Right forelimb (tissue), 1 donor: Measurements from ENCODE around the gene LMO4.
A peak's percentile ranks its signal among the peaks of the same experiment; 100 is the strongest.

Experiments
- DNase-seq: peaks from one replicate; pipeline ENCODE4 v3.0.0-alpha.2; 2018

LMO4 gene

DNA sequence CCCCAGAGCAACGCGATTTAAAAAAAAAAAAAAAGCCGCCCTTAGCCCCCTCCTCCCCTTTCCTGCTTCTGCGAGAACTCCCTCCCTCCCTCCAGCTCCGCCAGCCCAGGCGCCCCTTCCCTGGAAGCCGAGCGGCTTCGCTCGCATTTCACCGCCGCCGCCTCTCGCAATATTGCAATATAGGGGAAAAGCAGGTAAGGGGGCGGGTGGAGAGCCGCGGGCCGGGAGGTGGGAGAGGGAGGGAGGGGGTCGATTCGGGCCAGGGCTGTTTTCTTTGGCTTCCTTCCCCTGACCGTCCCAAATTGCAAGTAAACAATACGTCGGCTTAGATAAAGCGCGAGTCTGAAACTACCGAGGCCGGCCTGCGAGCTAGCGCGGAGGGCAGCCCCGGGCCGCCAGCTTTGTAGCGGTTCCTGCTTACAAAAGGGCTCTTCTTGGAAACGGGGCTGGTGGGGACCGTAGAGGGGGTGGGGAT is 408 bp downstream of the LMO4 start:
- DNase-seq, result peak; percentile 79

- no peak for DNase-seq
These were observed 911 bp downstream of the LMO4 start for GRCh38 chr1:87329526-87330056.

- no peak for DNase-seq
These were observed 1.6 kb downstream of the LMO4 start for GRCh38 chr1:87330057-87330884.

DNA sequence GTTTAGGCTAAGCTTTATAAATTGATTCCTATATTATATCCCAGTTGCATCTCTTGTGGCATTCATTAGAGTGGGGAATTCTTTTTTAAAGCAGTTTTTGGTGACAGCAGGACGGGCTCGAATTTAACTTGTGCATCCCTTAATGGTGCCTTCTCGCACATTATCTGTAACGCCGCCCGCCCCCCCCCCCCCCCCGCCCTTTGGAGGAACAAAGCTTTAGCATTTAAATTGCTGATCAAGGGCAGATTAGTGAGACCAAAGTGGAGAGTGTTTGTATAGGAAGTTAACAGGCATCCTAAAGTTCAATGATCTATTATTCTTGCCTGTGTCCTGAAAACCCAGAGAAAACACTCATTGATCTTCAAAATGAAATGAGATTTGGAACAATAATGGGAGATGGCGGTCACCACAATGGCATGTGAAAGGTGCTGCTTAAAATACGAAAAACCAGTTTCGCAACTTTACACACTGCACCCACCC is 2.2 kb downstream of the LMO4 start:
- DNase-seq, result no peak

DNA sequence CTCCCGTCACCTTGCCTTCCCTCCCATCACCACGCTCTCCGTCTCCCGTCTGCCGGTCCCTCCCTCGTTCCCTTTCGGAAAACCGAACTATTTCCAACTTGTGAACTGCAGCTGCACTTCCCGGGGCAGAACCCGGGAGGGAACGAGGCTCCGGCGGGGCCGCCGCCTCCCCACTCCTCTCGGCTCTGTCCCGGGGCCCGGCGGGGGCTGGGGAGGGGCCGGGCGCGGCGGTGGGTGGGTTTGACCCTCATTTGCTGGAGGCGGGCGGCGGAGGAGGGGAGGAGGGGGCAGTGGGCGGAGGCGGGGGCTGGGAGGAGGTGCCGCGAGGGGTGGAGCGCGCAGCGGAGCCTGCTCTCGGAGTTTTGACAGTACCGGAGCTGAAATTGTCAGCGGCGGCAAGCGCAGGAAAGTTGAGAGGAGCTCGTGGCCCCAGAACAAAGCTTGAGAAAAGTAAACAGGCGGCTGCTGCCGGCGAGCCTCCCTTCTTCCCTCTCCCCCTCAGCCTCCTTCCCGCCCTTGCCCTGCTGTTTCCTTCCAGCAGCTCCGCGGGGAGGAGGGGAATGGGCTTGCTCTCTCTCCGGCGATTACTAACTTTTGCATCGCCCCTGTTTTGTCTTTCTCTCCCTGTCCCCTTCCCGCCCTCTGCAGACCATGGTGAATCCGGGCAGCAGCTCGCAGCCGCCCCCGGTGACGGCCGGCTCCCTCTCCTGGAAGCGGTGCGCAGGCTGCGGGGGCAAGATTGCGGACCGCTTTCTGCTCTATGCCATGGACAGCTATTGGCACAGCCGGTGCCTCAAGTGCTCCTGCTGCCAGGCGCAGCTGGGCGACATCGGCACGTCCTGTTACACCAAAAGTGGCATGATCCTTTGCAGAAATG is 2.9 kb downstream of the LMO4 start:
- DNase-seq, result peak; percentile 92

DNA sequence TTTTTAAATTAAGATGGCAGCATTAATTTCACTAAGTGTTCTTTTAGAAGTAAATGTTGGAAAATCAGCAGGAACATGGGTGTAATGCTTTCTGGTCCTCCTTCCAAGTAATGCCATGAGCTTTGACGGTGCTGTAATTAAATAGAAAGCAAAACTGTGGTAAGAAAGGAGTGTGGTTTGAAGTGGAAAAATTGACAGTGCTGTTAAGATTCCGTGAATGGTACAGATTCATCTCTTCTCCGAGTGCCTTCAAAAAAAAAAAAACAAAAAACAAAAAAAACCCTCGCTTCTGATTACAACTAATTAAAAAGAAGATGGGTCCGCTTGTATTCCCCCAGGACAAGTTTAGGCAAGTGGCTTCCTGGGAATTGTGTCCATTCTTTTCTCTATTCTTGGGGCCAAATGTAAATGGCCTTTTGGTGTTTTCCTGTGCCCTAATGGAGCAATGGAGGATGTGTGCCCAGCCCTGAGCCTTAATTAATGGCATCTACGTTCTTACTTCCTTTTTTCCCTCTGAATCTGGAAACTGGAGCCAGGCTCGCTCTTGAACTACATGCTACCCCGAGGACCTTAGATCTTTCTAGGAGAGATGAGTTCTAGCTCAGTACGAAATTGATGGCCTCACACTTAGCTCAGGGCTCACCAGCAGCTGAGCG is 5.1 kb downstream of the LMO4 start:
- DNase-seq, result no peak

DNA sequence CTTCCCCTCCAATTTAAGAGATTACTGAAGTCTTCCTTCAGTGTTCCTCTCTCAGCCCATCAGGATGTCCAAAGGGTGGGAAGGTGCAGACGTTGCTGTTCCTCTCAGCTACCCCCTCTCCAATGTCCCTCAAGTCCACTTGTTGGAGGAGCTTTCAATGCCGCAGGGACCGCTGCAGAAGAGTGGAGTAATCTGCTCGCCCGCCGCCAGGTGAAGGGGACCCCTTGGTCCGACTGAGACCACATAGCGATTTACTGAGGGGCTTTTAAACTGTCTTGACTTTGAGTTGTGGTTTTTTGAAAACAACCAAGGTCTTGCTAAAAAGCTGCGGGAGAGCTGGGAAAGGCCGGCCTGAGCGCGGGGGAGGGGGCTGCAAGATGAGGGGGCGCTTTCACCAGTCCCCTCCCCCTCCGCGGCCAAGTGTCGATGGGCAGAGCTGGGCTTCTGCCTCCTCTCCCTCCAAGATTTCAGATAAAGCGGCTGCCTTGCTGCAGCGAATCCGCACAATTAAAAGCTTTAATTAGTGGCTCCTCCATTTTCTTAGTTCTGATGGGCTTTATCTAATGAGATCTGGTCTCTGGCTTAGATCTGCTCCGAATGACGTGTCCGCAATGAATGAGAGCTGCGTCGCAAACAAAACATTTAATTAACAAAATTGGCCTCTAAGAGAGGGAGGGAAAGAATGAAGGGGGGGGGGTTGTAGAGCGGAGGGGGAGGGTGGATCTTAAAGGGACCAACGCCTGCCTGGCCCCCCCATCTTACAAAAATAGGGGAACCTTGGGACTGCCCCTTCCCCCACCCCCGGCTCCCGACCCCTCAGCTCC is 5.9 kb downstream of the LMO4 start:
- peak; percentile 59 for DNase-seq

DNA sequence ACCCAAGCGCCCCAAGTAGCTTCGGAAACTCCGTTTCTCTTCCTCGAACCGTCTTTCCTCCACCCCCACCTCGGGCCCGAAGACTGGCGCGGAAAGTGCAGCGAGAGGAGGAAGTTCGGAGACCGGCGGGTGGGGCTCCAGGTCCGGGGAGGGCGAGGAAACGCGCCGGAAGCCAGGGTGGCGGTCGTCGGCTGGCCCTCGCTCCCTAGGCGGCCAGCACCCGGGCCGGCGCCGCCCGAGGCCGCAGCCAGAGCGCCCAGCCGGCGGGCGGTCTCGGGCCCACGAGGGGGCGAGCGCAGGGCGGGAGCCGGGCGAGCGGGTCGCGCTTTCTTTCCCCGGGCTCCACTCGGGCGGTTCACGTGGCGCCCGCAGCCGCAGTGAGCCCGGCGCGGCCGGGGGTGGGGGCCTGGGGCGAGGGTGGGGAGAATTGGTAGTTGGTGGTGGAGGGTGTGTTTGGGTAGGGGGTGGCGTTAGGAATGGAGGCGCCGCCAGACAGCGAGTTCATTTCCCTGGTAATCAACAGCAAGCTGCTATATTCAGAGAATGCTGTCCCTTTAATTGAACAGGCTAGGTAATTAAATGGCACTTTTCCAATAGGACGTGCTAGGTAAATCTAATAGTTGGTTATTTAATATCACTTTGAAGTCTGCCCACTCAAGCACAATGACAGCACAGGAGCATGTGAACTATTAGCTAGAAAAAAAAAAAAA is 6.7 kb downstream of the LMO4 start:
- peak; percentile 80 for DNase-seq

DNA sequence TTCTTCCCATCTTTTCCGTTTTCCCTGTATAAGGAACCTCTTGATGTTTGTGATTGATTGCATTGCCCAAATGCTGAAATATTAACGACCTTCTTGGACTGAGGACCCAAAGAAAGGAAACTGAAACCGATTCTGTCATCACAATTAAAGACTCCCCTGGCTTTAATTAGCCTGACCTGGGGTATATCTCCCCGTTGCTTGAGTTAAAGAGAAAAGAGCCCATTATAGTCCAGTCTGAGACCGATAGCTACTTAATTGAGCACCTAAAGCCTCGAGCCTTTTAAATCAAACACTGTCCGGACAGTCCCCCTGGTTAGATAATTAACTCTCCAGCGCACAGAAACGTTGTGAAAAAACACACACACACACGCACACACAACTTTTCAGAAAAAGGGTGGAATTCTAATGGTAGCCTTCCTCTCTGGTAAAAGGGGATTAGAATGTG is 8.0 kb downstream of the LMO4 start:
- no peak for DNase-seq

GRCh38 chr1:87337606-87338005 is 8.9 kb downstream of the LMO4 start:
- no peak for DNase-seq

DNA sequence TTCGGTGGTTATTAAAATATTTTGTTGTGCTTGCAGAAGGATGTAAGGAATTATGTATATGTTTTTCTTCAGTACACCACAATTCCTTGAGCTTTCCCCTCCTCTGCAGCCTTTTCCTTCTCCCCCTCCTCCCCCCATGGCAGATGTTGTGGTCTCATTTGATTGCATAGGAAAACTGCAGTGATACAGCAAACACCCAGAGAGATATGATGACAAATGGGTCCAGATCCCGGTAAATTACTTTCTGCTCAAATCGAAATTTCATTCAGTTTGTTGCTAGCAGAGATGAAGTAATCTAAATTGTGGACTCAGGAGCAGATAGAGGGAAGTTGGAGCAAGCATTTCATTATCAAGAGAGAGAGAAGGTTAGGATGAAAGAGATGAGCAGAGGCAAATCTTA is 9.9 kb downstream of the LMO4 start:
- no peak for DNase-seq

DNA sequence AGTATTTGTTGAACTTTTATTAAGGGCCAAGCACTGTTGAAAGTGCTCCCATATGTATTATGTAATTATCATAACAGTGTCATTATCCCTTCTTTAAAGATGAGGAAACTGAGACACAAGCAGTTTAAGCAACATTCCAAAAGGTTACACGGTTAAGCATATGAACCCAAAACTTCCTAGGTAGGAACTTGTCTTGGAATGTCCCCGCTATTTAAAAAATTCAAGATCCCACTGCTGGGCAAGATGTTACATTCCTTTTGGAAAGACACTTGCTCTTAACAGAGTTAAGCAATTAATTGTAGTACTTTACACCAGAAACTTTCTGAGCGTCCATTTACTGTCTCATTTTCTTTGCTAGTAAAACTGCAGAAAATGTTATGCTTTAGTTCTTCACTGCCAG is 15.6 kb downstream of the LMO4 start:
- no peak for DNase-seq

DNA sequence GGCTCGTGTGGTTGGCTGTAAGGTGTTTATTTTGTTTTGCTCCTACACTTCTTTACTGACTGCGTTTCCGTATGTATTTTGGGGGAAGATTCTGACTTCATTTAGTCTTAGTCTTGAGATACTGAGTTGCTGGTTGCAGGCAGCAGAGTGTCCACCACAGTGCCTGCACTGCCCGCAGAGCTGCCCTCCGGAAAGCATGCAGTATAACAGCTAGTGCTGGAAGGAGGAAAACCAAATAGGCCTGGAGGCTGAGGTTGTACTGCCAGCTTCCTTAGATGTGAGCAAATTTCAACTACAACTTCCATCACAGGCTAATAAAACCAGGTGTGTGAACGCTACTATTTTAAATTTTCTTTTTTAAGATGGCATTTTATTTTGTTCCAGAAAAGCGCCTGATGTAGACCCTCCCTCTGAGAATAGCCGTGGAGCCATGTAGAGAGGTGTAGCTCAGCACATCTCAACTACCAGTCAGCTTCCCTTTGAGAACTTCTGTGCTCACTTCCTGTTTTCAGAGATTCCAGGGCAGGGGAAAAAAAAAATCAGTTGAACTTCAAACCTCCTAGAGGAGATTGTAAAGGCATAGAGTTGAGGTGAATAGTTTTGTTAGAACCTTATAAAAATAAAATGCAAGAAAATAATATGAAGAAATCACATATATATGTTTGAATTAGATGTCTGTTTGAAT is 17.6 kb downstream of the LMO4 start:
- DNase-seq, result no peak

DNA sequence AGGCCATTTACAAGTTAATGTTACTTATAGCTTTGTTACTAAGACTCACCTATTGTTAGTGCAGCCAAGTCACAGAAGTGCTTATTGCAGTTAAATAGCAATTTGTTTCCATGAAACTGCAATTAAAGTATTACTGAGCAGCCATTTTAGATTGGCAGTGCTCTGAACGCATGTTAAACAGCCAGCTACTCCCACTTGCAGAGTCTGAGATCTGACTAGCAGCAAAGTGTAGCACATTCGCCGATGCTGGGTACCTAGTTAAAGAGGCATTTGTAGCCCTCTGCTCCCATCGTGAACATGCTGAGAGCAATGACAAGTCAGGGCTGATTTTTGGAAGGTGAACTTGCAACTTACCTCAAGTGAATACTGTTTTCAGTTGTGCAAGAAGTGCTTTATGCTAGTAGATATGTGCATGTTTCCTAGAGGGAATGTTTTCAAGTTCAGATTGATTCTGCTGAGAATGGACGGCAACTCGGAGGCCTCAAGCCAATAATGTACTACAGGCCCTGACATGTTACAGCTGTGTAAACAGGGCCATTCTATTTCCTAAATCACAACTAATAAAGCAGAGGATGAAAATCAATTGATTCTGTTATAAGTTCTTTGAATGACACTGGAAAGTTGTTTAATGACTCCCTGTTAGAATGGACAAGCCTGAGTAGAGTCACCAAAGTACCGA is 19.8 kb downstream of the LMO4 start:
- no peak for DNase-seq

- no peak for DNase-seq
These were observed 20.4 kb downstream of the LMO4 start for GRCh38 chr1:87349036-87349435.

DNA sequence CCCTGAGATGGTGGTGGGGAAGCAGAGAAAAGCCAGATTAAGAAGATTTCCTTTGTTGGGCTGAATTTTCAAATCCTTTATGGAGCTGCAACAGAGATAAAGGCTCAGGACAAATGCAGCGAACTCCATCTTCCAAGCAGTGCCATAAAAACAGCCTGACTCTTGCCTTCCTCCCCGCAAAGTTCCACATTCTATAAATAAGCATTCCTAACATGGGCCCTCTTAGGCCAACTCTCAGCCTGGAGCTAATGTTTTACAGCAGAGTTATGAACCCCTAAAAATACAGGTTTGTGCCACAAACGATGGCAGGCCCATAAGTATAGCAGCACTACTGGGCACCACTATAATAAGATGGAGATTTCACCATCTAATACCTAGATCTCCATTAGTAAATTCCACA is 27.2 kb downstream of the LMO4 start:
- no peak for DNase-seq

GRCh38 chr1:87356591-87356990 is 27.9 kb downstream of the LMO4 start:
- no peak for DNase-seq

GRCh38 chr1:87358219-87358618 is 29.5 kb downstream of the LMO4 start:
- DNase-seq, result no peak

GRCh38 chr1:87359586-87359985 is 30.9 kb downstream of the LMO4 start:
- no peak for DNase-seq
